Lower leg skin (tissue), 4 donors: ENCODE results near the gene CACNG3. TPM values are rescaled to one million over a fixed set of nuclear protein-coding genes. Genes with fewer than 3 reads are reported as not detected.

Source experiments
- DNase-seq, 2 donors: peaks; one replicate each; pipeline ENCODE4 v3.0.0-alpha.2; 2019; ENCODE audit warnings: low spot score in 2 of 2
- H3K4me3 ChIP-seq: fragments of 200-600 bp; sonication (generic); 2 replicates; pipeline ENCODE4 v1.5.1; 2017; ENCODE audit warnings: mild to moderate bottlenecking, low read depth; ENCODE audit not compliant: poor library complexity, severe bottlenecking
- POLR2A ChIP-seq, 2 donors: fragments of 450-650 bp; IDR thresholded peaks; one replicate each; pipeline ENCODE4 v1.6.1; 2016 to 2017; ENCODE audit warnings: antibody characterized with exemption in 2 of 2, mild to moderate bottlenecking in 1 of 2, moderate library complexity in 1 of 2
- WGBS, 2 donors: methylation state at CpG; one replicate each; pipeline ENCODE4 v1.1.5; 2018; 5-methylcytosine and 5-hydroxymethylcytosine counted together
- intact Hi-C: fragments of 100-400 bp; cut with DNase I; formaldehyde crosslinking; loops from one replicate; pipeline ENCODE4 v1.15.0; 2023; ENCODE audit warnings: low total_unique reads
- total RNA-seq, 4 donors: library from RNA; depleted of rRNA; stranded (reverse); fragments of >200 nt; gene quantifications; one replicate each; pipeline ENCODE4 v1.1.0, GENCODE V29; 2016
- TF ChIP-seq, protein P1 (sequence below), 3 donors: fragments of 450-650 bp; IDR thresholded peaks; one replicate each; pipeline ENCODE4 v1.5.1; 2016; ENCODE audit warnings: antibody characterized with exemption in 3 of 3, mild to moderate bottlenecking in 3 of 3, moderate library complexity in 2 of 3

Gene CACNG3
- total RNA-seq, 4 donors from 2014 or later = not detected

DNA sequence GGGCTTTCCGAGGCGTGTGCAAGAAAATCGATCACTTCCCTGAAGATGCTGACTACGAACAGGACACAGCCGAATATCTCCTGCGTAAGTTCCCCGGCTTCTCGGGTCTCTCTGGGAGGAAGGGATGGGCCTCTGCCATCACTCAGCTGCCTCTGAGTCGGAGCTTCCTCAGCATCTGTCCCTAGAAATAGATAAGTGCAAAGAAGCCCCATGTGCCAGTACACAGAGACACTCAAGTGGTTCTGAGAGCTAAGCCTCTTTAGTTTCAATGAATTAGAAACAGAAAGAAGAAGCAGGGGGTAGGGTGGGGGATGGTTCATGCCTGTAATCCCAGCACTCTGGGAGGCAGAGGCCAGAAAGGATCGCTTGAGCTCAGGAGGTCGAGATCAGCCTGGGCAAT is 90.6 kb downstream of the CACNG3 start:
- intact Hi-C loops = no loop called here

DNA sequence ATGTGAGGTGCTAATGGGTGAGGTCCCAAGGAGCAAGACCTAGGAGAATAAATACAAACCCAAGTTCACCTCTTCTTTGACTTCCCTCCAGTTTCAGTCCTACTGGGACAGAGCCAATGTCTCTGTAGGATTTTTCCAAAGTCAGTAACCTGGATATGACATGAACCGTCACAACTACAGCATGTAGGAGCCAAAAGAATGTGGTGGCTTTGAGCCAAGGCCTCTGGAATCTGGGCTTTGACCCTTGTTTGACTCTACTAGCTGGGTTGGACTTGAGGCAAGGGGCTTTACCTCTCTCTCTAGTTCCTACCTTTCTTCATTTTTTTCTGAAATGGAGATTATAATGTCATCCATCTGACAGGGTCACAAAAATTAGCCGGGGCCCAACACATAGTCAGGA is 91.4 kb downstream of the CACNG3 start:
- TF ChIP-seq POLR2A (IDR thresholded peaks at IDR 0.05) = no peak
- TF ChIP-seq, protein P1, sequence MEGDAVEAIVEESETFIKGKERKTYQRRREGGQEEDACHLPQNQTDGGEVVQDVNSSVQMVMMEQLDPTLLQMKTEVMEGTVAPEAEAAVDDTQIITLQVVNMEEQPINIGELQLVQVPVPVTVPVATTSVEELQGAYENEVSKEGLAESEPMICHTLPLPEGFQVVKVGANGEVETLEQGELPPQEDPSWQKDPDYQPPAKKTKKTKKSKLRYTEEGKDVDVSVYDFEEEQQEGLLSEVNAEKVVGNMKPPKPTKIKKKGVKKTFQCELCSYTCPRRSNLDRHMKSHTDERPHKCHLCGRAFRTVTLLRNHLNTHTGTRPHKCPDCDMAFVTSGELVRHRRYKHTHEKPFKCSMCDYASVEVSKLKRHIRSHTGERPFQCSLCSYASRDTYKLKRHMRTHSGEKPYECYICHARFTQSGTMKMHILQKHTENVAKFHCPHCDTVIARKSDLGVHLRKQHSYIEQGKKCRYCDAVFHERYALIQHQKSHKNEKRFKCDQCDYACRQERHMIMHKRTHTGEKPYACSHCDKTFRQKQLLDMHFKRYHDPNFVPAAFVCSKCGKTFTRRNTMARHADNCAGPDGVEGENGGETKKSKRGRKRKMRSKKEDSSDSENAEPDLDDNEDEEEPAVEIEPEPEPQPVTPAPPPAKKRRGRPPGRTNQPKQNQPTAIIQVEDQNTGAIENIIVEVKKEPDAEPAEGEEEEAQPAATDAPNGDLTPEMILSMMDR (IDR thresholded peaks at IDR 0.05) = no peak
- no peak for DNase-seq
- intact Hi-C loops = no loop called here
- no peak overlapping the region for H3K4me3 ChIP-seq
- WGBS, 2 donors = 39 to 41% methylated on average over 2 of the region's 2 CpGs

More for the DNA sequence above, 90.6 kb downstream of the CACNG3 start:
- WGBS, 2 donors = 74 to 78% methylated on average over 11 of the region's 11 CpGs
- no peak overlapping the region for H3K4me3 ChIP-seq
- no peak for DNase-seq
- TF ChIP-seq POLR2A (IDR thresholded peaks at IDR 0.05) = no peak
- TF ChIP-seq, protein P1 (IDR thresholded peaks at IDR 0.05) = no peak

DNA sequence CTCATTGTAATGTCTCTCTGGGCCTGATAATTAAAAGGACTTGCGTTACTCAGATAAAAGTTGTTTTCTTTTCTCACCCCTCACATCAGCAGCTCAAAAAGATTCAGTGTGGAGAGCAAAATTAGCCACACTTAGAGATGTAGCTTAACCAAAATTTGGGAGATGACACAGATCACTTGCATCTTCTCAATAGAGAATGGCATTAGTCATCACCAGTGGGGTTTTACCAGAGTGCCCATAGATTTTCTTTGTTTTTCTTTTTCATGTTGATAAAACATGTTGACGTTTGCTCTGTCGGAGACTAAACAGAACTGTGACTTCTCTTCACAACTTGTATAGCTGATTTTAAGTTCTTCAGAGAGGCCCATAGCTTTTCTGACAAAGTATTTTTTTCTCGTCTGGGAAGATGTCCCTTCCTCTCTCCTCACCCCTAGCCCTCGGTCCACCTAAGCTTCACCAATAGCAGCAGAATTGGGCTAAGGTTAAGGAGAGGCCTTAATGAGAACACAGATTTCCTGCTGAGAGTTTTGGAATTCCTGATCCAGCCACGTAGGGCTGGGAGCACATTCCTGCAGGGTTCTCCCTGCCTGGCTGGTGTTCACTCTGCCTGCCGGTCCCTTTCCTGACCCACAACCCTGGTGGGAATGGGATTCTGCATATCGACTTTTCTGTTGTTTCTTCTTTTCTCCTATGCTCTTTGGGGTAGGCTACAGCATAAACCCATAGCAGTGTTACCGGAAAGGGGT is 92.6 kb downstream of the CACNG3 start:
- no peak overlapping the region for H3K4me3 ChIP-seq
- TF ChIP-seq POLR2A (IDR thresholded peaks at IDR 0.05) = no peak
- TF ChIP-seq, protein P1 (IDR thresholded peaks at IDR 0.05) = no peak
- 67 to 69% methylated on average over 9 of the region's 9 CpGs for WGBS, 2 donors
- intact Hi-C loops = no loop called here
- DNase-seq = no peak

DNA sequence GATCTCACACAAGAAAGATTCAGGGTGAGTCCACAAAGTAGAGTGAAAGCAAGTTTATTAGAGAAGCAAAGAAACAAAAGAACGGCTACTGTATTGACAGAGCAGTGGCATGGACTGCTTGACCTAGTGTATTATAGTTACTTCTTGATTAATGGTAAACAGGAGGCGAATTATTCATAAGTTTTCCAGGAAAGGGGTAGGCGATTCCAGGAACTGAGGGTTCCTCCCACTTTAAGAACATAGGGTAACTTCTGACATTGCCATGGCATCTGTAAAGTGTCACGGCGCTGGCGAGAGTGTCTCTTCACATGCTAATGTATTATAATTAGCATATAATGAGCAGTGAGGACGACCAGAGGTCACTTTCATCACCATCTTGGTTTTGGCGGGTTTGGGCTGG is 93.2 kb downstream of the CACNG3 start:
- 63 to 71% methylated on average over 8 of the region's 8 CpGs for WGBS, 2 donors
- H3K4me3 ChIP-seq = no peak overlapping the region
- no peak for TF ChIP-seq POLR2A (IDR thresholded peaks at IDR 0.05)
- TF ChIP-seq, protein P1 (IDR thresholded peaks at IDR 0.05) = no peak
- intact Hi-C loops = no loop called here
- DNase-seq = no peak

DNA sequence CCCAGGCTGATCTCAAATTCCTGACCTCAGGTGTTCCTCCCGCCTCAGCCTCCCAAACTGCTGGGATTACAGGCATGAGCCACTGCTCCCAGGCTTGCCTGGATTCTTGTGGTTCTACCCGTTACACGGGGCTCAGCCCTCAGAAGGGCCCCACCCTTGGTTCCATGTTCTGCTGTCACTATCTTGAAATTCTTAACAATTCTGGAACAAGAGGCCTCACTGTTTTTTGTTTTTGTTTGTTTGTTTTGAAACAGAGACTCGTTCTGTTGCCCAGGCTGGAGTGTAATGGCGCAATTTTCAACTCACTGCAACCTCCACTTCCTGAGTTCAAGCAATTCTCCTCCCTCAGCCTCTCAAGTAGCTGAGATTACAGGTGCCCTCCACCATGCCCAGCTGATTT is 96.6 kb downstream of the CACNG3 start:
- intact Hi-C loops = no loop called here
- WGBS, 2 donors = 71 to 75% methylated on average over 5 of the region's 5 CpGs
- H3K4me3 ChIP-seq = no peak overlapping the region
- TF ChIP-seq, protein P1 (IDR thresholded peaks at IDR 0.05) = no peak
- no peak for TF ChIP-seq POLR2A (IDR thresholded peaks at IDR 0.05)
- no peak for DNase-seq

DNA sequence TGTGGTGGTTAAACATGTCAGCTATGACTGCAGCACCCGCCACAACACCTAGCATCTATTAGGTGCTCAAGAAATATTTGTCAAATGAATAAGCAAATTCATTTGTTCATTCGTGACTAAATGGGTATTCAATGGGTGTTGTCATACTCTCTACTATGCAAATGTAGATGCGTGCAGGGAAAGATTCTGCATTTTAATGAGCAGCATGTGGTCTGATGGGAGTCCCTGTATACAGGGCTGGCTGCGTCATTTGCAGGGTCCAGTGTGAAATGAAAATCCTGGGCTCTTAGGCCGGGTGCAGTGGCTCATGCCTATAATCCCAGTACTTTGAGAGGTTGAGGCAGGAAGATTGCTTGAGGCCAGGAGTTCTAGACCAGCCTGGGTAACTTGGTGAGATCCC is 97.5 kb downstream of the CACNG3 start:
- intact Hi-C loops = no loop called here
- TF ChIP-seq, protein P1 (IDR thresholded peaks at IDR 0.05) = no peak
- TF ChIP-seq POLR2A (IDR thresholded peaks at IDR 0.05) = no peak
- WGBS, 2 donors = 66 to 69% methylated on average over 5 of the region's 5 CpGs
- DNase-seq = no peak
- H3K4me3 ChIP-seq = no peak overlapping the region
